Activated T-cell treated with anti-CD3 and anti-CD28 coated beads, Interleukin-2, amount 50 U/mL, for 1 hour (primary cell): ENCODE data around the gene EFCAB11.

Source experiments
- DNase-seq: peaks from one replicate; pipeline ENCODE4 v3.0.0-alpha.2; 2020

The EFCAB11 gene

DNA sequence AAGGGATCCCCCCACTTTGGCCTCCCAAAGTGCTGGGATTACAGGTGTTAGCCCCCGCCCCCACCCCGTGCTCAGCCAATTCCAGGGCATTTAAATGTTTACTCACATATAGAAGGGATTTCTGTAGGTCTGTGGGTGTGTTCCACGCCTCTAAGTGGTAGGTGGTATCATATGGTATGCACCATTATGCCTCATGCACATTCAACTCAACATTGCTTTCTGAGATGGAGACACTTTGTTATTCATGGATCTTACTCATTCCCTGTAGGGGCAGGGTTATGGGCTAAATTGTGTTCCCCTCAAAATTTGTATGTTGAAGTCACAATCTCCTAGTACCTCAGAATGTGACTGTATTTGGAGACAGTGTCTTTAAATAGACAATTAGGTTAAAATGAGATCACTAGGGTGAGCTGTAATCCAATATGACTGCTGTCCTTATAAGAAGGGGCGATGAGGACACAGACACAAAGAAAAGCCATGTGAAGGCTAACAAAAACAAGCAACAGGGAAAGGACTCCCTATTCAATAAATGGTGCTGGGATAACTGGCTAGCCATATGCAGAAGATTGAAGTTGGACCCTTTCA, 200.6 kb downstream of the EFCAB11 start:
- no peak for DNase-seq

DNA sequence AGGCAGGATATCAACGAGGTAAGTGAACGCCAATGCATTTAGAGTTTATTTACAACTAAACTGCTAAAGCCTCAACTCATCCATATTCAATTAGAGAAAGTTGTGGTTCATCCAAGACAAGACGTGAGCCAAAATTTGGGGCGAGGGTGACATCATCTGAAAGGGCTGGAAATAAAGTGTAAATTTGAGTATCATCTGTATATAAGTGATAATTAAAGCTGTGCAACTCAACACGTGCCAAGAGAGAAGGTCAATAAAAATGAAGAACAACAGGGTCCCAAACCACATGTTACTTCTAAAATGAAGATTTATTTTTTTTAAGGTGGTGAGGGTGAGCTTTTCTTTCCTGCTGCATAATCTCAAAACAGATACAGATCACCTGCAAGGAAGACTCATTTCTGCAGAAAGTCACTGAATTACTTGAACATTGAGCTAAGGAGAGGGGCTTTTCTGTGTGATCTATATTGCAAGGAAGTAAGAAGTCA, 203.6 kb downstream of the EFCAB11 start:
- DNase-seq, result no peak

DNA sequence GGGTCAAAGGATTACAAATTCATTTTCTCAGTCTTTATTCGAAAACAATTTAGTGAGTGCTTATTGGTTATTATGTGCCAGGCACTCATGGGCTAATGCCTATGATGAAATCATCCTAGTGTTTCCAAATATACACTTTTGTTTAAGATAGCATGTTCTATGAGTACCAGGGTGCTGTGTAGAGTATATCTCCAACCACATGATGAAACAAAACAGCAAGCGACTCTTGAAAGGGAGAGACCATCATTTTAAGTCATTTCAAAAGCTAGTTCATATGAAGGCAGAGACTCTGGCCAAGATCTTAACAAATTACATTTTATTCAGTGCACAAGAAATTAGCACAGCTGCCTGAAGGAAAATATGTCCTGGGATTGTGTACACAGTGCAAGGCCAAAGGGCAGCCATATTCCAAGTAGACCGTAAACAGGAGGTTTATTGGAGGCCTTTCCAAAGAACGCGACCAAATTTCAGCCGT, 204.2 kb downstream of the EFCAB11 start:
- DNase-seq, result no peak

DNA sequence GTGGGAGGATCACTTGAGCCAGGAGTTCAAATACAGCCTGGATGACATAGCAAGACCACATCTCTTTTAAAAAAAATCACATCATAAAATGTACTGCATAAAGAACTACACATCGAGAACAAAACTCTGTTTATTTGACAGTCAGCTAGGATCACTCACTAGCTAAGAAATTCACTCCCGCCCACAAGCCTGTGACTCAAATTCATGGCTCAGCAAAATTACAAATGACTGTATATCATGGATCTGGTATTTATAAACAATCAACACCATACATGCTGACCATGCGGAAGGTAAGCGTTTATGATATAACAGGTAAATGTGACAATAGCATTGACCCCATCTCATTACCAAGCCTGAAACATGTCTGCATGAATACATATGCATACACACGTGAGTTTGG, 206.5 kb downstream of the EFCAB11 start:
- no peak for DNase-seq

GRCh38 chr14:89747126-89747525, 207.4 kb downstream of the EFCAB11 start:
- no peak for DNase-seq

- DNase-seq, result no peak
These were observed 207.9 kb downstream of the EFCAB11 start for GRCh38 chr14:89746654-89747053.

GRCh38 chr14:89746135-89746534, 208.4 kb downstream of the EFCAB11 start:
- DNase-seq, result no peak
